Peyer's patch (tissue), 4 donors: ENCODE data around the gene PATZ1. TPM values are rescaled to one million over a fixed set of nuclear protein-coding genes. Genes with fewer than 3 reads are reported as not detected.
A peak's percentile ranks its signal among the peaks of the same experiment; 100 is the strongest.

Experiments
- DNase-seq, 3 donors: peaks; one replicate each; pipeline ENCODE4 v3.0.0-alpha.2; 2017 to 2019
- H3K27ac ChIP-seq, 4 donors: fragments of 200-600 bp; sonication (generic); one replicate each; pipeline ENCODE4 v1.5.1; 2016 to 2019
- H3K27me3 ChIP-seq, 2 donors: fragments of 200-600 bp; sonication (generic); one replicate each; pipeline ENCODE4 v1.5.1; 2019
- H3K36me3 ChIP-seq, 3 donors: fragments of 200-600 bp; sonication (generic); one replicate each; pipeline ENCODE4 v1.5.1; 2016 to 2019
- H3K4me1 ChIP-seq, 4 donors: fragments of 200-600 bp; sonication (generic); one replicate each; pipeline ENCODE4 v1.5.1; 2016 to 2019
- H3K4me3 ChIP-seq, 4 donors: fragments of 200-600 bp; sonication (generic); 1 replicate in 3 of 4; 2 replicates in 1 of 4; pipeline ENCODE4 v1.5.1; 2016 to 2019; ENCODE audit warnings: mild to moderate bottlenecking in 1 of 4
- H3K9me3 ChIP-seq, 4 donors: fragments of 200-600 bp; sonication (generic); one replicate each; pipeline ENCODE4 v1.5.1; 2016 to 2019; ENCODE audit warnings: mild to moderate bottlenecking in 1 of 4
- POLR2A ChIP-seq, 2 donors: fragments of 450-650 bp; IDR thresholded peaks; one replicate each; pipeline ENCODE4 v1.5.1; 2017; ENCODE audit warnings: antibody characterized with exemption in 2 of 2, mild to moderate bottlenecking in 2 of 2, moderate library complexity in 2 of 2
- total RNA-seq, 4 donors: library from RNA; depleted of rRNA; stranded (reverse); fragments of >200 nt; gene quantifications; one replicate each; pipeline ENCODE4 v1.1.0, GENCODE V29; 2016
- TF ChIP-seq, protein P1 (sequence below), 6 experiments: fragments of 450-650 bp in 4 of 6; fragments of 200-600 bp in 2 of 6; sonication (generic) in 1 of 6; IDR thresholded peaks; one replicate each; pipeline ENCODE4 v1.5.1; 2017 to 2019; ENCODE audit warnings: antibody characterized with exemption in 6 of 6, mild to moderate bottlenecking in 3 of 6, moderate library complexity in 1 of 6

Gene PATZ1
- total RNA-seq, 4 donors from 2014 or later: 12.4 to 28.3 (median 21.2) TPM

DNA sequence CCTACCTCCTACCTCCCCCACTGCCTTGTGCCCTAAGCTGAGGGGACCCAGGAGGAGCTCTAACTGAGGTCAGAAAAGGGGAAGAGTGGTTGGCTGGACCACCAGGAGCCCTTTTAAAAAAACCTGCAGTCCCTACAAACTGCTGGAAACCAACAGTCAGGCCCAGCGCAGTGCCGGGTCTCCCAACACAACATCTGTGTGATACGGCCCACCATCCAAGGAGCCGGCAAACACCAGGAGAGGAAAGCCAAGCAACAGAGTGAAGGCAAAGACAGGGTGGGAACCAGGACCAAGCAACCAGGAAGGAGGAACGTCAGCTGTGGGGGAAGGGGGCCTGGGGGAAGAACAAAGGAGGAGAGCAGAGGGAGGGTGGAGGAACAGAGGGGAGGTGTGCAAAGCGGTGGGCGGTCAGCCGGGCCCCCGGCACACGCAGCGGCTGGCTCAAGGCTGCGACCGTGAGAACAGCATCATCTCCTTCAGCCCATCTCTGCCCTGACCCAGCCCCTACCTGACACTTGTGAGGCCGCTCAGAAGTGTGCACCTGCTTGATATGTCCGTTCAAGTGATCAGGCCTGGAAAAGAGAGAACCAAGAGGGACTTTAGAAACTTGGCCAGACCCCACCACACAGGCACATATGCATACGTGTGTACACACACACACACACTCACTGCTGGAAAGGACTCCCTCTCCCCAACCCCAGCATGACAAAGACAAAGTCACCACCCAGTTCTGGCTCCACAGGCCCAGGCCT is 3.6 kb downstream of the PATZ1 start:
- peaks cover 0 to 17% (median 2%) of the 10 kb centered on the region in 3 donors for H3K36me3 ChIP-seq
- DNase-seq: no peak

DNA sequence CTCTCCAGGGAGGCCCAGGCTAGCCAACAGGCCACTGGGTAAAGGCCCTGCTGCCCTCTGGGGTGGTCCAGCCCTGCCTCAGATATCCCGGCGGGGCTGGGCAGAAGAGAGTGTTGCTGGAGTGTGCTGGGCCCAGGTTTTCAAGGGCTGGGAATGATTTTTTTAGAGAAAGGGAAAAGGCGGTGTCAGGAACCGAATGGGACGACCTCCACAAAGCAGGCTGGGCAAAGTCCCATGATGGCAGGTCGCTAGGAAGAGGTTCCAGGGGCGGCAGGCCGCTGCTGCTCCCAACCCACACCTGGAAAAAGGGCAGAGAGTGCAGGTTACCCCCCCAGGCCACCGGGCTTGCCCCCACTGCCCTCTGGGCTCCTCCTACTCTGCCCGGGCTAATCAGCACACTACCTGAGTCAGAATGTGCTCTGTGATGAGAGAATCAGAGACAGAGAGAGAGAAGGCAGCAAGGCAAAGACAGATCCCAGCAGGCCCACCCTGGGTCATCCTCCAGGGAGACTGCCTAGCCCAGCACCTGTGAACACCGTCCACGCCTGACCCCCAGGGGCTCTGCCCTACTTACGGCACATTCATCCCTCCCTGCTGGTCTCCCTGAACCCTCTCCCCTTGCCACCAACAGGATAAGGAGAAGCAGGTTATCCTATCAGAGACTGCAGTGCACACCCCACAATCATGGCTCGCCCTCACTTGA is 4.6 kb downstream of the PATZ1 start:
- Histone ChIP-seq H3K9me3 (no peaks in the 10 kb centered on the region), H3K27me3 (no peaks in the 10 kb centered on the region), H3K4me3 (no peak overlapping the region), H3K4me1 (peaks cover 3 to 77% (median 34%) of the 10 kb centered on the region in 4 donors), H3K27ac (peak overlapping the region in 1 of 4 donors; percentile 2), H3K36me3 (peaks cover 0 to 17% (median 2%) of the 10 kb centered on the region in 3 donors)
- no peak for TF ChIP-seq POLR2A (IDR thresholded peaks at IDR 0.05)
- TF ChIP-seq, protein P1, sequence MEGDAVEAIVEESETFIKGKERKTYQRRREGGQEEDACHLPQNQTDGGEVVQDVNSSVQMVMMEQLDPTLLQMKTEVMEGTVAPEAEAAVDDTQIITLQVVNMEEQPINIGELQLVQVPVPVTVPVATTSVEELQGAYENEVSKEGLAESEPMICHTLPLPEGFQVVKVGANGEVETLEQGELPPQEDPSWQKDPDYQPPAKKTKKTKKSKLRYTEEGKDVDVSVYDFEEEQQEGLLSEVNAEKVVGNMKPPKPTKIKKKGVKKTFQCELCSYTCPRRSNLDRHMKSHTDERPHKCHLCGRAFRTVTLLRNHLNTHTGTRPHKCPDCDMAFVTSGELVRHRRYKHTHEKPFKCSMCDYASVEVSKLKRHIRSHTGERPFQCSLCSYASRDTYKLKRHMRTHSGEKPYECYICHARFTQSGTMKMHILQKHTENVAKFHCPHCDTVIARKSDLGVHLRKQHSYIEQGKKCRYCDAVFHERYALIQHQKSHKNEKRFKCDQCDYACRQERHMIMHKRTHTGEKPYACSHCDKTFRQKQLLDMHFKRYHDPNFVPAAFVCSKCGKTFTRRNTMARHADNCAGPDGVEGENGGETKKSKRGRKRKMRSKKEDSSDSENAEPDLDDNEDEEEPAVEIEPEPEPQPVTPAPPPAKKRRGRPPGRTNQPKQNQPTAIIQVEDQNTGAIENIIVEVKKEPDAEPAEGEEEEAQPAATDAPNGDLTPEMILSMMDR (IDR thresholded peaks at IDR 0.05): no peak
- DNase-seq: no peak

More for the DNA sequence above, 3.6 kb downstream of the PATZ1 start:
- no peaks in the 10 kb centered on the region for H3K27me3 ChIP-seq
- peak overlapping the region in 2 of 4 donors; percentile 91 to 94 for H3K27ac ChIP-seq
- H3K9me3 ChIP-seq: no peaks in the 10 kb centered on the region
- TF ChIP-seq, protein P1 (IDR thresholded peaks at IDR 0.05): no peak
- TF ChIP-seq POLR2A (IDR thresholded peaks at IDR 0.05): no peak
- H3K4me3 ChIP-seq: peak overlapping the region in 3 of 4 donors; percentile 78 to 82 (median 79)
- H3K4me1 ChIP-seq: peaks cover 3 to 75% (median 34%) of the 10 kb centered on the region in 4 donors

DNA sequence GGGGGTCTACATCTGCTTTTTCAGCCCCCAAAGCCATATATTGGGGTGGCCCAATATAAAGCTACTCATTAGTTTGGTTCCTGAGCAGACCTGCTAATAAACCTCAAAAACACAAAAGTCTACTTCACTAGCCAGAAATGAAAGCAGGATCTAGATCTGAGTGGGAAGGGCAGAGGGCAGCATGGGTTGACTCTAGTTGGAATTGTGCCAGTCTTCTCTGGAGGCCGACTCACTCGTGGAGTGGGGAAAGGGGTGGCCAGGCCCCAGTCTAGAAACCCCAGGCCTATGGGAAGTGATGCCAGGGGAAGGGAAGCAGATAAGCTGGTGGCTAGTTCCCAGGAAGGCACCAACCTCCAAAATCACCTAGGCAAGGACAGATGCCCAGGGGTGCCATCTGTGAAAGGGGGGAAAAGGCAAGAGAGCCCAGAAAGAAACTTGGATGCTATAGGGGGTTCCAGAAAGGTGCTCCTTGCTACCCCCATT is 5.3 kb downstream of the PATZ1 start:
- peaks cover 0 to 22% (median 2%) of the 10 kb centered on the region in 3 donors for H3K36me3 ChIP-seq
- no peaks in the 10 kb centered on the region for H3K9me3 ChIP-seq
- no peaks in the 10 kb centered on the region for H3K27me3 ChIP-seq
- no peak overlapping the region for H3K27ac ChIP-seq
- DNase-seq: no peak
- H3K4me3 ChIP-seq: no peak overlapping the region
- H3K4me1 ChIP-seq: peaks cover 3 to 77% (median 34%) of the 10 kb centered on the region in 4 donors
- TF ChIP-seq, protein P1 (IDR thresholded peaks at IDR 0.05): no peak
- TF ChIP-seq POLR2A (IDR thresholded peaks at IDR 0.05): no peak

DNA sequence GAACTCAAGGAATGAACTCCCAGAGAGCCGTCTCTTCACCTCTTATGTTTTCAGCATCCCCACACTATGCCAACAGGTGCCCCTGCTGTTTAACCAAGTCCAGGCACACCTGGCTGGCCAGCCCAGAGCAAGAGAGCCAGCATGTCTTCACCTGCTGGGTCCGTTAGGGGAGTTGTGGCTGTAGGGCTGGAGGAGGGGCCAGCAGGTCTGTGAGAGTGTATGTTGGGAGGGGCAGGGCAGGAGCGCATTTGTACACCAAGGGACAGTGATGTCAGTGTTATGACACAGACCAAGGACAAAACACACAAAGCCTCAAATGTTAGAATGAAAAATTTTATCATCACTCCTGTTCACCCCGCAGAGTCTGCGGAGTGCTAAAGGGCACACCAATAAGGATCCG is 5.8 kb downstream of the PATZ1 start:
- no peak for TF ChIP-seq POLR2A (IDR thresholded peaks at IDR 0.05)
- TF ChIP-seq, protein P1 (IDR thresholded peaks at IDR 0.05): no peak
- Histone ChIP-seq H3K4me3 (no peak overlapping the region), H3K27ac (no peak overlapping the region), H3K9me3 (no peaks in the 10 kb centered on the region), H3K4me1 (peaks cover 3 to 76% (median 34%) of the 10 kb centered on the region in 4 donors), H3K27me3 (no peaks in the 10 kb centered on the region), H3K36me3 (peaks cover 0 to 26% (median 2%) of the 10 kb centered on the region in 3 donors)
- no peak for DNase-seq

DNA sequence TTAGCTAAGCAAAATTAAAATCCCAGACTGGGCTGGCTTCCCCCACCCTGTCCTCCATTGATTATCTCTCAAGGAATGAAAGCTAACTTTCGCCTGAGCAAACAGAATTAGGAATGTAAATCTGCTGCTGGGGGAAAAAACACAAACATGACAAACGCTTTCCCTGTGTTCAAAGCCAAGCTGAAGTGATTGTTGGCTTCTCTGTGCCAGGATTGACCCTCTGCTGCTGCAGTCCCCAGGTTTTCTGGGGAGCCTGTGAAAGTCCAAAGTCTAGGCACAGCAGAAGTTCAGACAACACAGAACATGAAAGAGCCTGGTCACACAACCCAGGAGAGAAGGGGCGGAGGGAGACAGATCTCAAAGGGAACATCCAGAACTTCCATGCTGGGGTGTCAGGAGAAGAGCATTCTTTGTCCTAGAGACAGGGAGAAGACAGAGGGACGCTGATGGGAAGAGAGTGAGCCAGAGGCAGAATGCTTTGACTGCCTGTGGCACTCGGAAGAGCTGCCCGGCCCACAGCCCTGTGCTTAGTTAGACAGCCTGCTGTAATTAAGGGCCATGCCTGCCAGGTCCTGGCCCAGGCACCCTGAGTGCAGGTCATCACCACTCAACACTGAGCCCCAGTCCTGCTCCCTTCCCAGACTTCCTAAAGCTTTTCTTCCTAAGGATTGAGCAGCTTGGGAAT is 6.9 kb downstream of the PATZ1 start:
- peak overlapping the region in 2 of 4 donors; percentile 43 to 50 for H3K27ac ChIP-seq
- DNase-seq: no peak

More for the DNA sequence above, 6.9 kb downstream of the PATZ1 start:
- Histone ChIP-seq H3K27me3 (no peaks in the 10 kb centered on the region), H3K4me1 (peaks cover 3 to 65% (median 24%) of the 10 kb centered on the region in 4 donors), H3K4me3 (no peak overlapping the region), H3K9me3 (no peaks in the 10 kb centered on the region), H3K36me3 (peaks cover 0 to 37% (median 2%) of the 10 kb centered on the region in 3 donors)
- TF ChIP-seq, protein P1 (IDR thresholded peaks at IDR 0.05): no peak
- TF ChIP-seq POLR2A (IDR thresholded peaks at IDR 0.05): no peak
